IMR-90 (cell line): ENCODE results near the gene CD7.
A peak's percentile ranks its signal among the peaks of the same experiment; 100 is the strongest.

Source experiments
- CEBPB ChIP-seq: IDR thresholded peaks from 2 replicates; pipeline ENCODE4 v1.6.1; 2012; ENCODE audit warnings: low read depth, low read length, improper control_type of control experiment
- POLR2A ChIP-seq: IDR thresholded peaks from 2 replicates; pipeline ENCODE4 v1.6.1; 2012; ENCODE audit warnings: mild to moderate bottlenecking, low read depth, low read length
- RAD21 ChIP-seq: IDR thresholded peaks from 2 replicates; pipeline ENCODE4 v1.6.1; 2012; ENCODE audit warnings: low read length, improper control_type of control experiment
- SMC3 ChIP-seq: fragments of 150-350 bp; IDR thresholded peaks from 2 replicates; pipeline ENCODE4 v1.6.1; 2016; ENCODE audit warnings: low read depth, mild to moderate bottlenecking, antibody characterized with exemption, low read length, moderate library complexity
- TF ChIP-seq, protein P1 (sequence below): conservative IDR thresholded peaks from 2 replicates; pipeline ENCODE4 v1.5.1; 2012; ENCODE audit warnings: mild to moderate bottlenecking, low read depth, low read length, improper control_type of control experiment

- no peak for TF ChIP-seq POLR2A
- TF ChIP-seq RAD21 = peak; percentile 61
- no peak for TF ChIP-seq CEBPB
- TF ChIP-seq, protein P1, sequence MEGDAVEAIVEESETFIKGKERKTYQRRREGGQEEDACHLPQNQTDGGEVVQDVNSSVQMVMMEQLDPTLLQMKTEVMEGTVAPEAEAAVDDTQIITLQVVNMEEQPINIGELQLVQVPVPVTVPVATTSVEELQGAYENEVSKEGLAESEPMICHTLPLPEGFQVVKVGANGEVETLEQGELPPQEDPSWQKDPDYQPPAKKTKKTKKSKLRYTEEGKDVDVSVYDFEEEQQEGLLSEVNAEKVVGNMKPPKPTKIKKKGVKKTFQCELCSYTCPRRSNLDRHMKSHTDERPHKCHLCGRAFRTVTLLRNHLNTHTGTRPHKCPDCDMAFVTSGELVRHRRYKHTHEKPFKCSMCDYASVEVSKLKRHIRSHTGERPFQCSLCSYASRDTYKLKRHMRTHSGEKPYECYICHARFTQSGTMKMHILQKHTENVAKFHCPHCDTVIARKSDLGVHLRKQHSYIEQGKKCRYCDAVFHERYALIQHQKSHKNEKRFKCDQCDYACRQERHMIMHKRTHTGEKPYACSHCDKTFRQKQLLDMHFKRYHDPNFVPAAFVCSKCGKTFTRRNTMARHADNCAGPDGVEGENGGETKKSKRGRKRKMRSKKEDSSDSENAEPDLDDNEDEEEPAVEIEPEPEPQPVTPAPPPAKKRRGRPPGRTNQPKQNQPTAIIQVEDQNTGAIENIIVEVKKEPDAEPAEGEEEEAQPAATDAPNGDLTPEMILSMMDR = peak; percentile 67
- TF ChIP-seq SMC3 = peak; percentile 59
These were observed 16.6 kb downstream of the CD7 start for GRCh38 chr17:82300707-82301270.
